ENCODE results near the gene FEN1.
A peak's percentile ranks its signal among the peaks of the same experiment; 100 is the strongest.

FEN1 gene

DNA sequence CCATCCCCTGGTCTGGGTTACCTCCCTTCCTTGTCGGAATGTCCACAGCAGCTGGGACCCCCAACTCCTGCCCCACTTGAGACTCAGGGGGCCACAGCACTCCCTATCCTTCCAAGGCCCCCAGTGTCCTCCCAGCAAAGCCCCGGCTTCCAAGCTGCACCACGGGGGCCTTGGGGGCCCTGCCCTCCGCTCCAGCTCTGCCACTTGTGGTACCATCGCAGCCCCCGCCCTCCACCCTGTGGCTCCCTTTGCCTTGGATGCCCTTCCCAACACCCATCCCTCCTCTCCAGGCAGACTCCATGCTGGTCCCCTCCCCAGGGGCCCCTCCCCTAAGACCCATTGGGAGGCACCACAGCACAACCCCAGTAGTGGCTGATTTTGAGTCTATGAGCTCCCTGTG is 17.6 kb upstream of the FEN1 start:
- DNase-seq (ENCODE audit: low spot score), result no peak

DNA sequence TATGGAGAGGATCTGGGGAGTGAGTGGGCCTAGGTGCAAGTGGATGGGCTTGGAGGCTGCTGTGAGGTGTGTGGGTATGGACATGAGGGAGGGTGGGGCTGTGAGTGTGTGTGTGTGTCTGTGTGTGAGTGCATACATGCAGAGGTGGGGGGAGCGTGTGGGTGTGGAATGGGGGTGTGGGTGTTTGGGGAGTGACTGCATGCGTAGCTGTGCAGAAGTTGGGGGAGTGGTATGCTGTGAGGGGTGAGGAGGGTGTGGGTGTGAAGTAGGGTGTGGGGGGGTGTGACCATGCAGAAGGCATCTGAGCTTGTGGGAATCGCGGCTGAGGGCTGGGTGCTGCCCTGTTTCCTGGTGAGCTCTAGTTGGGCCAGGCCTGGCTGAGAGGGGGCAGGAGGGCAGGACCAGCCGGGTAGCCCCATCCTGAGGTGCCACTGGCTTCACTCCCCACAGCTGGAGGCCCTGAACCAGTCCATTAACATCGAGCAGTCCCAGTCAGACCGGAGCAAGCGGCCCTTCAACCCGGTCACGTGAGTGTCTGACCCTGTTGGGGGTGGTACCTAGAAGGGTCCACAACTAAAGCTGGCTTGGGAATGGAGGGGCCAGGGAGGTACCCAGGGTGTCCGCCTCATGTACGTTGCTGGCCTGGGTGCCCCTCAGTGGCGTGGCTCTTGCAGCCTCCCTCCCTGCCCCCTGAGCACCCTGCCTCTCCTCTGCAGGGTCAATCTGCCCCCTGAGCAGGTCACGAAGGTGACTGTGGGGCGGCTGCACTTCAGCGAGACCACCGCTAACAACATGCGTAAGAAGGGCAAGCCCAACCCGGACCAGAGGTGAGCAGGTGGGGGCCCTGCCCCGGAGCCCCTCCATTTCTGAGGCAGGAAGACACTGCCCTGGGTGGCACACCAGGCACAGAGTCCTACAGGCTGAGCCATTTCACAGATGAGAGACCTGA is 16.8 kb upstream of the FEN1 start:
- DNase-seq (ENCODE audit: low spot score), result no peak

DNA sequence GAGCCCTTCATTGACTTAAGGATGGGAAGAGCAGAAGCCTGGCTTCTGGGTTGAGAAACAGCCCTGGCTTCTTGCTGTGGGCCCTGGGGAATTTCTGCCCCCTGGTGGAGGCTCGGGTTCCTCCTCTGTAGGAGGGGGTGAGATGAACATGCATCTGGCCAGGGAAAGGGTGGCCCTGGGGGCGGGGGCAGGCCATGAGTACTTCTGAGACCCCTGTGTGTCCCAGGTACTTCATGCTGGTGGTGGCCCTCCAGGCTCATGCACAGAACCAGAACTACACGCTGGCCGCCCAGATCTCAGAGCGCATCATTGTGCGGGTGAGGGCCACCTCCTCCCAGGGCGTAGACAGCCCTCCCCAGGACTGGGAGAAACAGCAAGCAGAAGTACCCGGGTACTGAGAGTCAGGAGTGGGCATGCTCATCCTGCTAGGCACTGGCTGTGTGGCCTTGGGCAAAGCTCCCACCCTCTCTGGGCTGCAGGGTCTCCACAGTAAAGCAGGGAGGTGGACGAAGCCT is 16.1 kb upstream of the FEN1 start:
- peak; percentile 82 for DNase-seq (ENCODE audit: low spot score)

DNA sequence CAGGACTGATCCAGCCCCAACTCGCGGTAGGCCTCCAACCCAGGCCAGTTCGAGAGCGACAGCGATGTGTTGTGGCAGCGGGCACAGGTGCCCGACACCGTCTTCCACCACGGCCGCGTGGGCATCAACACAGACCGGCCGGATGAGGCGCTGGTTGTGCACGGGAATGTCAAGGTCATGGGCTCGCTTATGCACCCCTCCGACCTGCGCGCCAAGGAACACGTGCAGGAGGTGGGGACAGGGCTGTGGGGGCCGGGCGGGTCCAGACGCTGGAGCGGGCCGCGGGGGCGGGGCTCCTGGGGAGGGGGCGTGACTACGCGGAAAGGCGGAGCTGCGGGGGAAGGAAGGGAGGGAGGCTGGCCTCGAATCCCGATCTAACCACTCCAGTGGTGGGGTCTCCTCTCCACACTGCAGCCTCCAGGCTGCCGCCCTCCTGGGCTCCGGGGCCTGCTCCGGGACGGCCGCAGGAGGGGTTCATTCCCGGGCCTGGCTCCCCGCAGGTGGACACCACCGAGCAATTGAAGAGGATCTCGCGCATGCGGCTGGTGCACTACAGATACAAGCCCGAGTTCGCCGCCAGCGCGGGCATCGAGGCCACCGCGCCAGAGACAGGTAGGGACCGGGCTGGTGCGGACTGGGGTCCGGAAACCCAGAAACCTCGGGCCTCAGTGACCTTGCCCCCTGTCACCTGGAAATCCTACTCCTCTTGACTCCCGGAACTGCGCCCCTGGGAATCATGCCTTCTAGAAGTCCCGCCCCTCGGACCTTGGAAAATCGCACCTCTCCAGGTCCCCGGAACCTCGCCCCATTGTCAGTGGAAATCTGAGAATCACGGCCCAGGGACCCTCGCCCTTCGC is 15.2 kb upstream of the FEN1 start:
- peak; percentile 80 for DNase-seq (ENCODE audit: low spot score)

DNA sequence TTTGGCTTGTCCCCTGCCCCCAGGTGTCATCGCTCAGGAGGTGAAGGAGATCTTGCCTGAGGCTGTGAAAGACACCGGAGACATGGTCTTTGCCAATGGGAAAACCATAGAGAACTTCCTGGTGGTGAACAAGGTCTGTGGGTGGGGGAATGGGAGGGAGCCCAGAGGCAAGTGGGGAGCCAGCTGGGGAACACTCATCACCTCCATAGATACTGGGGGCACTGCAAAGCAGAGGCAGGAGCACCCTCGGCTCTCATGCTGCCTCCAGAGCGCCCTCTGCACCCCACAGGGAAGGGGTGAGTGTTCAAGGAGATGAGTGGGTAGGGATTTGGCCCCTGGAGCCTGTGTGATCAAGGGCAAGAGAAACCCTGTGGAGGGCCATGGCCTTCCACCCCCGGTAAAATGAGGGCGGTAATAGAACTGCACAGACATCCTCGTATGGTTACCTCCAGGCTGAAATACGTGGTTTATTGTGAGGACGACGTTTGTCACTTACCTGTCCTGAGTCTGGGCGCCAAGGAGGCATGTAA is 14.3 kb upstream of the FEN1 start:
- no peak for DNase-seq (ENCODE audit: low spot score)

DNA sequence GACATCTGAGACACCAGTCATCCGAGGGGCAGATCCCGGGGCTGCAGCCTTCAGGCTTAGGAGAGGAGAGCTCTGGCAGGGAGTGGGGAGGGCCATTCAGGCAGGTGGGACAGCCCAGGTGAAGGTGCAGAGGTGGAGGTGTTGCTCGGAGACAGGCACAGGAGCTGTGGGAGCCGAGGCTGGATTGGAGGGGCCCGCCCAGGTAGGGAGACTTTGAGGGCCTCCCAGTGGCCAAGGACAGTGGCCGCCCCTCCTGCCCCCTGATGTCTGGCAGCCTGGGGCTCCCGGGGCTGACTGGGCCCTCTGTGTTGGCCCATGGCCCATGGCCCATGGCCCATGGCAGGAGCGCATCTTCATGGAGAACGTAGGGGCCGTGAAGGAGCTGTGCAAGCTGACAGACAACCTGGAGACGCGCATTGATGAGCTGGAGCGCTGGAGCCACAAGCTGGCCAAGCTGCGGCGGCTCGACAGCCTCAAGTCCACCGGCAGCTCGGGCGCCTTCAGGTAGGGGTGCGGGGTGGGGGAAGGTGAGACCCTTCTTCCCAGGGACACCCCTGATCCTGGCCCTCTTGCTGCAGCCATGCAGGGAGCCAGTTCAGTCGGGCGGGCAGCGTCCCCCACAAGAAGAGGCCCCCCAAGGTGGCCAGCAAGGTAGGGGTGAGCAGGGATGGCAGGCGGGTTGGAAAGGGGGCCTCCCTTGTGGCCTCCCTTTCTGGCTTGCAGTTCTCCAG is 13.6 kb upstream of the FEN1 start:
- no peak for DNase-seq (ENCODE audit: low spot score)

DNA sequence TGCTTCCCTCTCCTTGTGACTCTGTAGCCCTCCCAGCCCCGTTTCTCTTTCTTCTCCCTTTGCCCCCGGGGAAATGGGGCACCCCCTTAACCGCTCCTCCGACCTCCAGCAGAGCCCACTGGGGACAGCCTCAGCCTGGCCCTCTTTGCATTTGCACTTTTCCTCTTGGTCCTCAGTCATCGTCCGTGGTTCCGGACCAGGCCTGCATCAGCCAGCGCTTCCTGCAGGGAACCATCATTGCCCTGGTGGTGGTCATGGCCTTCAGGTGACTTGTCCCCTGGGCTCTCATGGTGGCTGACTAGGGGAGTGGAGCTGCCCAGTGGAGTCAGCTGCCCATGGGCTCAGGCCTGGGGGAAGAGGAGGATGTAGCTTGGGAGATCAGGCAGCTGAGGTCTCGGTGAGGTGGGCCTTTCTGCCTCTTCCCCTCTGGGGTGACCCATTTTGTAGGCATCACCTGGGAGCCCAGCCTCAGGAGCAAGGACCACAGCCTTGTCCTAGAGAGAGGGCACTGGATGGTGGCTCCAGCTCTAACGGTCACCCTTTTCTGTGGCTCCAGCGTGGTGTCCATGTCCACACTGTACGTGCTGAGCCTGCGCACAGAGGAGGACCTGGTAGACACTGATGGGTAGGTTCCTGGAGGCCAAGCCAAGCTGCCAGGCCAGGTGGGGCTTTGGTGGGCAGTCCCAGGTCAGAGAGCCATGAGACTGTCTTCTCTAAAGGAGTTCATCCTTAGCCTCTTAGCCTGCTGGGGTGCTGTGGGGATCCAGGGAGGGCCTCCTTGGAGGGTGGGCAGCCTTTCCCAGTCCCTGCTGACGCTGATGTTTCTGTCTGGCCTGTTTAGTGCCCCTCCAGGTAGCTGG is 12.8 kb upstream of the FEN1 start:
- no peak for DNase-seq (ENCODE audit: low spot score)

DNA sequence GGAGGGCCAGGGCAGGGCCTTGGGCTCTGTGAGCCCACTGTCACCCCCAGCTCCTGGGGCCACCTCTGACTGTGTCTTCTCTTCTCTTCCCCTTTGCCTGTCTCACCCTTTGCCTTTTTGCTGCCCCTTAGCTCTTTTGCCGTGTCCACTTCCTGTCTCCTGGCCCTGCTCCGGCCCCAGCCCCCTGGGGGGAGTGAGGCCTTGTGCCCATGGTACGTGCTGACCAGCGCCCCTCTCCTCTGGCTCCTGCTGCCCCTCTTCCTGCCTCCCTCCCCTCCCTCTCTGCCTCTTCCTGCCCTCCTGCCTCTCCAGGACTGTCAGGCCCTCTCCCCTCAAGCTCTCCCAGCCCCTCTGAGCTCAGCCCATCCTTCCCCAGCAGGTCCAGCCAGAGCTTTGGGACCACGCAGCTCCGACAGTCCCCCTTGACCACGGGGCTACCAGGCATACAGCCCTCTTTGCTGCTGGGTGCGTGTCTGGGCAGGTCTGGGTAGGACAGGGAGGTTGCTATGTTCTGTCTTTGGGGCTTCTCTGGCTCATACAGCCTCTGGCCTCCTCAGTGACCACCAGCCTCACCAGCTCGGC is 12.0 kb upstream of the FEN1 start:
- DNase-seq (ENCODE audit: low spot score), result no peak

DNA sequence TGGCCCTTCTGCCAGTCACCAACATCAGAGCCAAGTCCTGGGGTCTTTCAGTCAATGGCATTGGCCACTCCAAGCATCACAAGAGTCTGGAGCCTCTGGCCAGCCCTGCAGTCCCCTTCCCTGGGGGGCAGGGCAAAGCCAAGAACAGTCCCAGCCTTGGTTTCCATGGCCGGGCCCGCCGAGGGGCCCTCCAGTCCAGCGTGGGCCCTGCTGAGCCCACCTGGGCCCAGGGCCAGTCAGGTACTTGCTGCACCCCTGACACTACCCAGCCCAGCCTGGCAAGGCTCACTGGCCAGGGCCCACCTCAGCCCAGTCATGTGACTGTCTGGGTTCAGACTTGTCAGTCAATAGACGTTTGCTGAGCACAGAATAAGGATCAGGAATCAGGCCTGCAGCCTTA is 11.1 kb upstream of the FEN1 start:
- no peak for DNase-seq (ENCODE audit: low spot score)

DNA sequence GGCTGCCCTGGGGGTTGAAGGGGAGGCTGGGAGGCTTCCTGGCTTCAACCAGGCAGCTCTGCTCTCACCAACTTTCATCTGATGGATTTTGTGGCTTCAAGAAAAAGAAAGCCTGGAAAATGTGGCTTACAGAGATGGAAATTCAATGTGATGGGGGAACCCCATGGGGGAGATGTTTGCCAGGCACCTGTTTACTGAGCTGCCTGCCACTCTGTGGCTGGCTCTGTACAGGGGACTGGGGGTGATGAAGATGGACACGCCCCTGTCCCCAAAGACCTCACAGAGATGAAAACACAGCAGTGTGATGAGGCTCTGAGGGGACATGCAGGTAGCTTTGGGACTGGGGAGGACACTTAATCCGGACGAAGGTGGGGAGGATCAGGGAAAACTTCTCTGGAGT is 10.4 kb upstream of the FEN1 start:
- no peak for DNase-seq (ENCODE audit: low spot score)

DNA sequence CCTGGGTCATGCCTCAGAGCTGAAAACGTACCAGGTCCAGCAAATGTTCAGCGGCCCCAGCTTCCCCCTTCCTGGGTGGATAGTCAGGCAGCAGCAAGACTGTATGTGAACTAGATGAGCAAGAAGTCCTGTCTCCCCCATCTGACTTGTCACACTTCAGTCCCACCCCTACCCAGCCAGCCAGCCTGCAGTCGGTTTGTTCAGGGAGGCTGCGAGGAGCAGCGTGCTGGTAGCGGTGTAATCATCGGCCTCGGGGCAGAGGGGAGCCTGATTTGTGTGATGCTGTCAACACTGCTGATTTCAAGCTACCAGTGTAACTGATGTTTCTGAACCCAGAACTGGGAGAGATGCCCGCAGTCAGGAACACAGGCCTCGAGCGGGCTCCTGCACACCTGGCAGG is 9.9 kb upstream of the FEN1 start:
- DNase-seq (ENCODE audit: low spot score), result no peak

DNA sequence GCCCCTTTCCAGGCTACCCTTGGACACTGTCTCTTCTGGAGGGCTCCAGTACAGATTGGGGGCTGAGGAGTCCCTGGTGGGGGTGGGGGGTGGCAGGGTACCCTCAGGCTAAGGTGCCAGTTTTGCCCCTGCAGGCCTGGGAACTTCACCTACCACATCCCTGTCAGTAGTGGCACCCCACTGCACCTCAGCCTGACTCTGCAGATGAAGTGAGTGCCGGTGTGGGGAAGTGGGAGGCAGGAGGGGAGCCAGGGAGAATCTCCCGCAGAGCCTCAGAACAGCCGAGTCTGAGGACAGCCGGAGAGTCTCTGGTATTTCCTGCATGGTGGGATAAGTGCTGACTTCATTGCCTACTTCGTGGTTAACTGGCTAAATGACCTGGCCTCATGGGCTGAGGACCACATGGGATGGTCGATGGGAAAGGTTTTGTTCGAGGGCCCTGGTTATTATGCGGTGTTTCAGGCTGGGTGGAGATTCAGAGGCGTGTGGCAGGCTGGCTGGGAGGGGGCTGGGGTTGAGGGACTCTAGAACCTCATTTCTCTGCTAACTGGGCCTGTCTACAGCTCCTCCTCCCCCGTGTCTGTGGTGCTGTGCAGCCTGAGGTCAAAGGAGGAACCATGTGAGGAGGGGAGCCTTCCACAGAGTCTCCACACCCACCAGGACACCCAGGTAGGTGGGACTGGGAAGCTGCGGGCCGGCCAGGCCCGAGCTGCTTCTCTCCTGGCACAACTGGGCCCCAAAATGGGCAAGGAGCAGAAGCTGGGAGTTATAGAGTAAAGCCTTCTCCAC is 8.8 kb upstream of the FEN1 start:
- no peak for DNase-seq (ENCODE audit: low spot score)

DNA sequence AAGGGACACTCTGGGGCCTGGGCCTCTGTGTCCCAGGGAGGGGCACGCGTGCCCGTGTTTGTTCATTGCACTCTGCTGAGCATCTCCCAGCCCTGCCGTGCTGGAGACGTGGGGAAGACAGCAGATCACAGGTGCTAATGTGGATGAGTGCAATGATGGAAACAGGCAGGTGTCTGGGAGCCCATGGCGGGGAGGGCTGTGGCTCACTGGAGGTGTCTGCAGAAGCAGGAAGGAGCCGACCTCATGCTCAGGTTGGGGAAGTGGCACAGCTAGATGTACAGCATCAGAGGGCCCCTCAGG is 8.3 kb upstream of the FEN1 start:
- DNase-seq (ENCODE audit: low spot score), result no peak

DNA sequence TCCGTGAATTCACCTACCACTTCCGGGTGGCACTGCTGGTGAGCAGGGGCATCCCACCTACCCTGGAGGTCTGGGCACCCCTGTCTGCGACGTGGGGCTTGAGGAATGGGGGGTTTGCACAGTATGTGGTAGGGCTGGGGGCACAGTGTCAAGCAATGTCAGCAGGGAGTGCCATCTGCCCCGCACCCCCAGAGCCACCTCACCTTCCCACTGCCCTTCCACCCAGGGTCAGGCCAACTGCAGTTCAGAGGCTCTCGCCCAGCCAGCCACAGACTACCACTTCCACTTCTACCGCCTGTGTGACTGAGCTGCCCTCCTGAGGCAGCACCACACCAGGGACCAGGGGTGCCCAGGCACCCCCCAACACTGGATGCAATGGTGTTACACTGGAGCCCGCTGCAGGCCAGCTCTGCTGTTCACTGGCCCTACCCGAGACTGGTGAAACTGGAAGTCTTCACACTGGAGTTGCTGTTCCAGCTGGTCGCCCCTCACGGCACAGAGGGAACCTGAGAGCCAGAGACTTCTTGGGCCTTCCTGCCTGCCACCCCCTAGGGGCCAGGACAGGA is 6.8 kb upstream of the FEN1 start:
- DNase-seq (ENCODE audit: low spot score), result peak; percentile 57

DNA sequence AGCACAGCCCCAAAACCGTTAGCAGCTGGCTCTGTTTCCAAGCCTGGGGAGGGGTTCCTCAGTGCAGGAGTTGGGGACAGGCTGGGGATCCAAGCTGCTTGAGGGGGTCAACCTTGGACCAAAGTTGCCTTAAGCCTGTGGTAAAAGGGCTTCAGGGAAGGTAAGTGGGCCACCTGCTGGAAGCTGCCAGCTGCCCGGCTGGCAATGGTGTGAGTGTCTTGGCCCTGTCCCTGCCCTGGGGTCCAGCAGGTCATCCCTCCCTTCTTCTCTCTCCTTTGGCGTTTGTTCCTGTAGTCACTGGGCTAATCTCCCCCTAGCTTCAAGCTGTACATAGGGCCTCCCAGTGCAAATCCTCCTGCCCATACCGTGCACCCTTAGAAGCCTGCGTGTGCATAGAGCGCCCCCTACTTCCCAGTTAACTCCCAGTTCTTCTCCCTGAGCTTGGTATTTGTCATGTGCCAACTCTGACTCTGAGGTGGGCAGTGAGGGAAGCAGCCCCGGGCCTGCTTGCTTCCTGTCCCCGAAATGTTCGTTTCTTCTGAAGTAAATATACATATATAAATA is 4.7 kb upstream of the FEN1 start:
- DNase-seq (ENCODE audit: low spot score), result no peak

DNA sequence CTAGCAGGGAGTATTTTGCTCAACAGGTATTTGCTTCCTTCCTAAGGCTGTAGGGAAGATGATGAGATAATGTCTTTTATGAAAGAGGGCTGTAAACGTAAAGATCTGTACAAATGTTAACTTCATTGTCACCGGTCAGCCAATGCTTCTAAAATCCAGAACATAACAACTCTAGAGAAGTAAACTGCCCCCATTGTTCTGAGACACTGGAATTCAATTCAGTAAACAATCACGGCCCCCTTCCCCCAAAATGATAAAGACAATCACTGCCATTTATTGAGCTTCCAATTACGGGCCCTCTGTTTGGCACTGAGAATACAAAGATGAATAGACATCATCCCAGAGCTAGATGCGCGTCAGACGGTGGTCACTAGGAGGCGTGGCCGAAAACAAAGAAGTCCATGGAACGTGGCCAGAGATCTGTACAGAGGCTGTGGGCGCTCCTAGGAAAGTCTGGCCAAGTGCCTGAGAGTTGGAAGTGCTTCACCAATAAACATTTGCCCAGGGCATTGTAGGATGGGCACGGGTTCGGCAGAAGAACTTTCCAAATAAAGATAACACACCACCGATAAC is 888 bp upstream of the FEN1 start:
- DNase-seq (ENCODE audit: low spot score), result no peak

DNA sequence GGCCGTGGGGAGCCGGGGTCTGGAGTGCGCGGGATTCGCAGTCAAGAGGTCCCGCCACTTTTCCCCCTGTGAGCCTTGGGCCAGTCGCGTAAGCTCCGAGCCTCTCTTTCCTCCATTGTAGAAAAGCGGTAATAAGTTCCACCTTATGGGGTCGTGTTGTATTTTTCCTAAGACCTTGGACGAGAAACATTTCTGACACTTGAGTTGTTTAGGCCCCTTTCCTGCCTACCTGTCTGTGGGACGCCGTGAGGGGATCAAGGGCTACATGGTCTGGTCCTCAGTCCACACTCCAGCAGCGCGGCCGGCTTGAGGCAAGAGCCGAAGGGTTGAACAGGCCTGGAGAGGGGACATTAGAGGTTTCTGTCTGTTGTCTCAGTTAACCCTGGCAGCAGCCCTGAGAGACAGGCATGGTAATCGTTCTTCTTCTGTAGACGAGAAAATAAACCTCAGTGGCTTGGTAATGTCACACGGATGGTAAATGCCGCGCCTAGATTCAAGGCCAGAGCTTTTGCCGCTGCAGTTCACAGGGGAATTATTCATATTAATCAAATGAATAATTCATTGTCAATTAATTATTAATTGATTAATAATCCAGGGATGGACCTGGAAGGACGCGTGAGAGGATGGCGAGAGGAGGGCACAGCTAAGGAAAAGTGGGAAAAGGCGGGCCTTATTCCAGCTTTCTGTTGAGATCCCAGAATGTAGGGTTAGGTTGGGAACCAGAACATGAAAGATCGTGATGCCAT is 545 bp downstream of the FEN1 start:
- DNase-seq (ENCODE audit: low spot score), result no peak

DNA sequence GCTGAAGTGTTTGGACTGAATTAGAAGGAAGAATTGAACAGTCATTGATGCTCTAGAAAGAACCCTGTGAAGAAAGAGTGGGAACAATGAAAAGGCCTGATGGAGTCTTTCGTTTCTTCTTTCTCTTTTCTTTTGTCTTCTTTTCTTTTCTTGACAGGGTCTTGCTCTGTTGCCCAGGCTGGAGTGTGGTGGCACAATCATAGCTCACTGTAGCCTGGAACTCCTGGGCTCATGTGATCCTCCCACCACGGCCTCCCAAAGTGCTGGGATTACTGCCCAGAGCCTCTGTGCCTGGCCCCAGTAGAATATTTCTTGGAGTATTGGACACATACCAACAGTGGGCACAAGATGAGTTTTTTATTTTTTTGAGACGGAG is 1.1 kb downstream of the FEN1 start:
- no peak for DNase-seq (ENCODE audit: low spot score)
